ENCODE measurements around the gene ZNF844.
"Not testable (repeated sequence)": the region's sequence is repeated elsewhere in the genome, so short reads cannot be mapped to it uniquely, and the experiment has no call there.

Gene ZNF844

GRCh38 chr19:12092956-12093355 is 28.4 kb downstream of the ZNF844 start:
- no peak for DNase-seq (ENCODE audit: low read depth)
- TF ChIP-seq CTCF (conservative IDR thresholded peaks at IDR 0.05; ENCODE audit: low read depth, low read length) = no peak
- H3K4me3 ChIP-seq (ENCODE audit: low read length) = peak overlapping the region; percentile 75

DNA sequence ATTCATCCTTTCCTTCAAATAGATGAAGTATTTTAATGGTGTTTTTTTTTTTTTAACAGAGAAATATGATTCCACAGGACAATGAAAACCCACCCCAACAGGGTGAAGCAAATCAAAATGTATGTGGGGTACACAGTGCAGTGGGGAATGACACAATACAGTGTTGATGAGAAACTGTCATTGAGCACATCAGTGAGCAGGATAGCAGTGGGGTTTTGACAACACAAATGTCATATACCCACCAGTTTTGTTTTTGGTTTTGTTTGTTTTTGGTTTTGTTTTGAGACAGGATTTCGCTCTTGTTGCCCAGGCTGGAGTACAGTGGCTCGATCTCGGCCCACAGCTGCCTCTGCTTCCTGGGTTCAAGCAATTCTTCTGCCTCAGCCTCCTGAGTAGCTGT is 29.2 kb downstream of the ZNF844 start:
- TF ChIP-seq CTCF (conservative IDR thresholded peaks at IDR 0.05; ENCODE audit: low read depth, low read length) = no peak
- H3K4me3 ChIP-seq (ENCODE audit: low read length) = no peak overlapping the region
- no peak for DNase-seq (ENCODE audit: low read depth)

DNA sequence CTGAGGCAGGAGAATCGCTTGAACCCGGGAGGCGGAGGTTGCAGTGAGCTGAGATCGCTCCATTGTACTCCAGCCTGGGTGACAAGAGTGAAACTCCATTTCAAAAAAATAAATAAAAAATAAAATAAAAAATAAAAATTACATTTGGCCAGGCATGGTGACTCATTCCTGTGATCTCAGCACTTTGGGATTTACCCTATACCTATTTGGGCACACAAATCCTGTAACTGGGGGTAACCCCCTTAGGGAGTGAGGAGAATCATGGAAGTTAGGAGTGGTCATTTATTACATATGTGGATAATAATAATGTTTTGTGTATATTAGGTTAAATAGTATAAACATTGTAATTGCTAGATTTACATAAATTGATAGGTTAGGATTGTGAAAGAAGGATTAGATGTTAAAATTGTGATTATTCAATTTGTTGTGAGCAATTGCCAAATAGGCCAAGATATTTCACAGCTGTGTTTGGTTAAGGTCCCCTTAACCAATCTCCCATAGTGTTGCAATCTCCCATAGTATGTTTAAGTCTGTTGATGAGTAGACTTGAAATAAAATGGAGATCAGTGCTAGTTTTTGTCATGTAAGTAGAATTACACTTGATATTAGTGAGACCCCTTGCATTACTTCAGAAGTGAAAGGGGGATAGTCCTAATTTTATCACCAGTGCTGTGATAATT is 30.7 kb downstream of the ZNF844 start:
- TF ChIP-seq CTCF (conservative IDR thresholded peaks at IDR 0.05; ENCODE audit: low read depth, low read length) = no peak
- no peak overlapping the region for H3K4me3 ChIP-seq (ENCODE audit: low read length)
- no peak for DNase-seq (ENCODE audit: low read depth)

DNA sequence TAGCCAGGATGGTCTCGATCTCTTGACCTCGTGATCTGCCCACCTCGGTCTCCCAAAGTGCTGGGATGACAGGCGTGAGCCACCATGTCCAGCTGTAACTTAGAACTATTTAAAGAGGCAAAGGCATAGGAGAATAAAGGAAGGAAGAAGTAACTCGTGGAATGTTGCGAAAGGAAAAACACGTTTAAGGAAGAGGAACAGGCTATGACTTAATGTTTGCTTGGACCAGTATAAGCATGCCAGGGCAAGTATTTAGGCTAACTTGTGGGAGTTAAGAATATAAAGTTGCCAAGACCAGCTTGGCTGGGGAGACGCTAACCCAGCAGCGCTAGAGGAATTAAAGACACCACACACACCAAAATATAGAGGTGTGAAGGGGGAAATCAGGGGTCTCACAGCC is 33.5 kb downstream of the ZNF844 start:
- no peak overlapping the region for H3K4me3 ChIP-seq (ENCODE audit: low read length)
- DNase-seq (ENCODE audit: low read depth) = no peak
- no peak for TF ChIP-seq CTCF (conservative IDR thresholded peaks at IDR 0.05; ENCODE audit: low read depth, low read length)

- not testable (repeated sequence) for H3K4me3 ChIP-seq (ENCODE audit: low read length); DNase-seq (ENCODE audit: low read depth)
These were observed 39.4 kb downstream of the ZNF844 start for GRCh38 chr19:12103909-12104308.

DNA sequence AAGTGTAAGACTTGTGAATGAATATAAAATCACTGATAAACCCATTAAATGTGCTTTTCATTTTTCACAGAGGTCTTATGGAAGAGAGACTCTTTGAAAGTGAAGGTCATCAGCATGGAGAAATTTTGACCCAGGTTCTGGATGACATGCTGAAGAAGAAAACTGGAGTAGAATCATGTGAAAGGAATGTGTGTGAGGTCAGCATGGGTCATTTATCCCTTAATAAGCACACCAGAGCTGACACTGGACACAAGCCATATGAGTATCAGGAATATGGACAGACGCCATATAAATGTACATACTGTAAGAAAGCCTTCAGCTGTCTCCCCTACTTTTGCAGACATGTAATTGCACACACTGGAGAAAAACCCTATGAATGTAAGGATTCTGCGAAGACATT is 46.6 kb downstream of the ZNF844 start:
- H3K4me3 ChIP-seq (ENCODE audit: low read length) = no peak overlapping the region
- TF ChIP-seq CTCF (conservative IDR thresholded peaks at IDR 0.05; ENCODE audit: low read depth, low read length) = no peak

DNA sequence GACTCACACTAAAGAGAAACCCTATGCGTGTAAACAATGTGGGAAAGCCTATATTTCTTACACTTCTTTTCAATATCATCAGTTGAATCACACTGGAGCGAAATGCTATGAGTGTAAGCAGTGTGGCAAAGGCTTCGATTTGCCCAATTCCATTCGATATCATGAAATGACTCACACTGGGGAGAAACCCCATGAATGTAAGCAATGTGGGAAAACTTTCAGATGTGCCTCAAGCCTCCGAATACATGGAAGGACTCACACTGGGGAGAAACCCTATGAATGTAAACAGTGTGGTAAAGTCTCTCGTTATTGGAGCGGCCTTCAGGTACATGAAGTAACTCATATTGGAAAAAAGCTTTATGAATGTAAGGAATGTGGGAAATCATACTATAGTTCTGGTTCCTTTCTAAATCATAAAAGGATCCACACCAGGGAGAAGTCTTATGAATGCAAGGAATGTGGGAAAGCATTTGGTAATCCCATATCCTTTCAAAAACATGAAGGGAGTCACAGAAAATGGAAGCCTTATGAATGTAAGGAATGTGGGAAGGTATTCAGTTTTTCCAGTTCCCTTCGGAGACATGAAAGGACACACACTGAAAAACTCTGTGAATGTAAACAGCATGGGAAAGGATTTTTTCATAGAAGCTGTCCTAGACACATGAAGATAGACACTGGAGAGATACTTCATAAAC is 47.6 kb downstream of the ZNF844 start:
- TF ChIP-seq CTCF (conservative IDR thresholded peaks at IDR 0.05; ENCODE audit: low read depth, low read length) = no peak
- no peak for DNase-seq (ENCODE audit: low read depth)
- no peak overlapping the region for H3K4me3 ChIP-seq (ENCODE audit: low read length)

More for the DNA sequence above, 46.6 kb downstream of the ZNF844 start:
- no peak for DNase-seq (ENCODE audit: low read depth)
